HG02943 (cell line): Measurements from ENCODE around the gene PON3.

Experiments
- ATAC-seq: cut with Tn5 transposase; IDR thresholded peaks from one replicate; pipeline ENCODE4 v1.9.1; 2021; ENCODE audit warnings: mild to moderate bottlenecking, low read depth, moderate library complexity; ENCODE audit not compliant: unreplicated experiment

Gene PON3

DNA sequence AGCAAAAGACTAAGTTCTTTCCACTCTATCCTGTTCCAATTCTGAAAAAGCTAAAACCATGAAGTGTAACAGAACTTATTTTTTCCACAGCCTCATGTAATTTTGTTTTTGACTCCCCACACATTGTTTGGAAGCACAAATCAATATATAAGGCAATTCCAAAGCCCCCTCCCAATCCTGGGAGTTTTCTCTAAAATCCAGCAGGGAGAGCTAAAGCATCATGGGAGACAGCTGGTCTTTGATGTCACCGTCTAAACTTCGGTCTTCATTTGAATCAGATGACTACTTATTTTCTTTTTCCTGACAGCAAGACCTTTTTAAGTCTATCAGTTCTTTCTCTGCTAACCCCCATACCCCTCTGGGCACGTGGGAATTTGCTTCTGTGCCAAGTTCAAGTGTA, 38.6 kb downstream of the PON3 start:
- no peak for ATAC-seq

DNA sequence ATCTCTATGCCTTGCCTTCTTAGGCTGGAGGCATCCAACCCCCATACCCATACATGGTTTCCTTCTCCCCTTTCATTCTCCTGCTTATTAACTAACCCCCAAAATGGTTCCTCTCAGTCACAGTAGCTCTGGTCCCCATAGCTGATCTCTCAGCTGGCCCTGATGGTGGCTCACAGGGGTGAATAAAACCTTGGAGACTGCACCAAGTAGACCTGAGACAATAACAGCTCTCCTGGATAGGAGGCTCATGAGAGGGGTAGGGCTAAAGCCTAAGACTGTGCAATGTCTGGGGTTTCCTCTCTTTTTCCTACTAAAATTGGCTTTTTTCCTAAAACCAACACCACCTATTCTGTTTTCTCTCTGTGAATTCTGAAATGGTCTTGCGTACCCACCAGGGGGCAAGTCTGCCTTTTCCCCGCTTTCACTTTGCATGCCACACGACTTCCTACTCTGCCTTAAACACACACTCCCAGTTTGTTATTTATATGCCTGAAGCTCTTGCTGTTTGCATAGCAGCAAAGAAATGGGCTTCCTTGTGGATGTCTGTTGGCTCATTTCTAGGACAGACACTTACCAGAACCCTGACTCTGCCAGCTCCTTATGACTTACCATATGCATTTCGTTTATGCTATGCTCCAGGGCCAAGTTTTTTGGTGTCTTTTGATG, 53.4 kb downstream of the PON3 start:
- ATAC-seq: no peak

- ATAC-seq: no peak
These were observed 54.1 kb downstream of the PON3 start for GRCh38 chr7:95342029-95342428.

DNA sequence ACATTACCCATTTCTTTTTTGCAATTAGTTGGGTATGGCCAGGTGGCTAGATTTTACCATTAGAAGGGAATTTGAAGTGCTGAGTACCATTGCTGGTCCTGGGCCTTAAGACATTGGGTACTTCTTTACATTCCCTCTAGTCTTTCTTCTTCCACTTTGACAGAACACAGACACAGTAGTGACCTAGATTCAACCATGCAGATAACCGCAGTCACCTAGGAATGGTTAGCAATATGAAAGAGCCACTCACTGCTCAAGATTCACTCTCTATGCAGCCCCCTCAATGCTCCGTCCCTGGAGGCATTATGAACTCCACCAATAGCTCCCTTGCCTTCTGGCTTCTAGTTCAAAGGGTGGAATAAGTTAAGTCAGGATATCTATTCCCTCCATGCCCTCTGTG, 55.7 kb downstream of the PON3 start:
- ATAC-seq: no peak

DNA sequence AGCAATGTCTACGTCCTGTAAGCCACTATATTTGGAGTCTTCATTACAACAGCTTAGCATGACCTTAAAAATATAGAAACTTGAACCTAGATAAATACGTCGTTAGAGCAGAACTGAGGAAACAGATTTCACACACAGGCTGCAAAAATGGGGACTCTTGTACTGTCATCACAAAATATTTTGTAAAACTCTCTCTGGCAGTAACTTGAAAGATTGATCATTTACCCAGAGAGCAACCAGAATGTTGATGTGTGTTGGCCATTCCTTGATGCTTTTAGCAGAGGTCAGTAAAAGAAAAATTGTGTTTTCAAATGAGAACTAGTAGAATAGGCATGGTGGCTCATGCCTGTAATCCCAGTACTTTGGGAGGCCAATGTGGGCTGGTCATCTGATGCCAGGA, 57.3 kb downstream of the PON3 start:
- ATAC-seq: no peak

DNA sequence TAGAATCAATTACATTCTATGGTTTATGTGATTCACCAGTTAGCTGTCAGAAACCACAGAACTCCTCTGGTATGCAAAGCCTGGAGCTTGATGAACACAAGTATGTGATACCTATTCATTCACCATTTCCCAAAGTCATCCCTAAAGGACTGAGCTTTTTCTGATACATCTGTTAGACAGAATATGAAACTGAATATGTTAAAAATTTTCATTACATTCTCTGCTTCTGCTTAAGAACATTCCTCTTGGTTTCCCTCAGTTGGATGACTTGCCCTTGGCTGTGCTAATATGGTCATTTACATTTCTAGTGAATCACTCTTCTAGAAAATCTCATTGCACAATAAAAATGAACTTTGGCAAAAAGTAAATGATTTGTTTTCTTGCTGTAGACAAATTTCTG, 61.1 kb downstream of the PON3 start:
- ATAC-seq: no peak

- no peak for ATAC-seq
These were observed 61.7 kb downstream of the PON3 start for GRCh38 chr7:95334447-95334846.

- peak; percentile 26 for ATAC-seq
These were observed 65.2 kb downstream of the PON3 start for GRCh38 chr7:95330961-95331337.

- ATAC-seq: peak; percentile 93
These were observed 65.8 kb downstream of the PON3 start for GRCh38 chr7:95330204-95330960.

GRCh38 chr7:95327356-95327755, 68.8 kb downstream of the PON3 start:
- ATAC-seq: no peak

GRCh38 chr7:95324431-95324830, 71.7 kb downstream of the PON3 start, which contains the start of gene PON1:
TSS of gene PON1 (minus strand) at chr7:95324532. CDS start at chr7:95324475, 57 bp downstream.
- ATAC-seq: peak; percentile 62

DNA sequence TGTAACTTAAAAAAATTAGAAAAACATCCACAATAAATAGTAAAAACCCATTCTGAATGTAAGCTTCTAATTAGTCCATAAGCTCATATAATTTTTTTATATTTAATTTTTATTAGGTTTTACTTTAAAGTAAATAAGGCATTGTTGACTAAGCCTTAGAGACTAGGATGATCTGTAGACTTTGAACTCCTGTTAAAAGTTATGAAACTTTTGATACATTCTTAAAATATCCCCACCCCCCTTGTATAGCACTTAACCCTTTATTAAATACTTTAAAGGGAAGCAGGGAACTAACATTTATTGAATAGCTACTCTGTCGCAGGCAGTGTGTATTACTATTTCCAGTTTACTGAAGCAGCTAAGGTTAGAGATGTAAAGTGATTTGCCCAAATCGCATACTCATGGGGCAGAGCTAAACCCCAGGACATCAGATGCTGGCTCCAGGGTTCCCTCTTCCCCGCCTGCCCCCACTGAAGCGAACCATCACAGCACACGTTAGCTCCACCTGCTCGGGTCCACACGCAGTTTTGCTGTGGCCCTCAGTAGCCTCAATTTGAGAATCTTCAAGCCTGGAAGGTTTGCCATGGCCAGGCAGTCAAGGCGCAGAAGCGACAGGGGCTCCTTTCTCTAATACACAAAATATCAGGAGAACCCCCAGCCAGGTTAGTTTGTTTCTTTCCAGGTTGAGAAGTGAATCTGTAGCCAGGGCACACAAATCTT, 72.6 kb downstream of the PON3 start:
- no peak for ATAC-seq

- ATAC-seq: no peak
These were observed 73.3 kb downstream of the PON3 start for GRCh38 chr7:95322854-95323253.

DNA sequence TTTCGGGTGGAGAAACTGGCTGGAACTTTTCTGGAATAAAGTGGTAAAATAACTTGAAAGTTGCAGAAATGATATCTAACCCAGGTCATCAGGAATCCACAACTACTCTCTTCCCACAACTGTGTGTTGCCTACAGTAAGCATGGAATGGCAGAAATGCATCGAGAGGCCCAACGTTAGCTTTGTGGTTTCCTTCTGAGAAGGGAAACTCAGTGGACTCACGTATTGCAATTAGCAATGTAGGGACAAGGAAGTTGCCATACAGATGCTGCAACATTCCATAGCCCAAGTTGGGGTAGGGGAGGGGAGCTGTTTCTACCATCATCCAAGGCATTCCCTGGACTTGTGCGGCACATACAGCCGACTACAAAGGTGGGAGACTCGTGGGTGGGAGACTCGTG, 73.8 kb downstream of the PON3 start:
- no peak for ATAC-seq

- no peak for ATAC-seq
These were observed 74.5 kb downstream of the PON3 start for GRCh38 chr7:95321720-95322119.

GRCh38 chr7:95320651-95321050, 75.5 kb downstream of the PON3 start:
- no peak for ATAC-seq

DNA sequence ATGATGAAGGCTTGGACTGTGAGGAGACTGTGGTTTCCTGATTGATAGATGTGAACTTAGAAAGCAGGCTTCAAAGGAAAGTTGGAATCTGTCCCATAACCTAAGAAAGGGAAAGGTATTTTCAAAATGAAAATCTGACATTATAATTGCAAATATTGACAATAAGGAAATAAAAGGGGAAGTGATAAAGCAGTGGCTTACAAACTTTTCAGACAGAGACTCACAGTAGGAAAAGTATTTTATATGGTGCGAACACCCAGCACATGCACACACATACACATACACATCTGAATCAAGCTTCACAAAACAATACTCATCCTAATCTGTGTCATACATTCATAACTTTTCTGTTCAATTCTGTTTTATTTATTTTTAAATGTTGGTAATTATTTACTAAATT, 76.6 kb downstream of the PON3 start:
- no peak for ATAC-seq

GRCh38 chr7:95318501-95319100, 77.6 kb downstream of the PON3 start:
- ATAC-seq: no peak

- ATAC-seq: no peak
These were observed 78.2 kb downstream of the PON3 start for GRCh38 chr7:95317966-95318365.

- no peak for ATAC-seq
These were observed 78.6 kb downstream of the PON3 start for GRCh38 chr7:95317546-95317945.

GRCh38 chr7:95316588-95316987, 79.6 kb downstream of the PON3 start:
- peak; percentile 86 for ATAC-seq
